Measurements from ENCODE around the gene CHCHD6.

GRCh38 chr3:126758026-126758425 is 54.0 kb downstream of the CHCHD6 start:
- TF ChIP-seq CTCF (IDR thresholded peaks at IDR 0.05; ENCODE audit: insufficient read depth, low read length, poor library complexity, severe bottlenecking) (no peak), EZH2phosphoT487 (conservative IDR thresholded peaks at IDR 0.05; ENCODE audit: low read length) (no peak)
